Measurements from ENCODE around the gene FAM107B.

The FAM107B gene

DNA sequence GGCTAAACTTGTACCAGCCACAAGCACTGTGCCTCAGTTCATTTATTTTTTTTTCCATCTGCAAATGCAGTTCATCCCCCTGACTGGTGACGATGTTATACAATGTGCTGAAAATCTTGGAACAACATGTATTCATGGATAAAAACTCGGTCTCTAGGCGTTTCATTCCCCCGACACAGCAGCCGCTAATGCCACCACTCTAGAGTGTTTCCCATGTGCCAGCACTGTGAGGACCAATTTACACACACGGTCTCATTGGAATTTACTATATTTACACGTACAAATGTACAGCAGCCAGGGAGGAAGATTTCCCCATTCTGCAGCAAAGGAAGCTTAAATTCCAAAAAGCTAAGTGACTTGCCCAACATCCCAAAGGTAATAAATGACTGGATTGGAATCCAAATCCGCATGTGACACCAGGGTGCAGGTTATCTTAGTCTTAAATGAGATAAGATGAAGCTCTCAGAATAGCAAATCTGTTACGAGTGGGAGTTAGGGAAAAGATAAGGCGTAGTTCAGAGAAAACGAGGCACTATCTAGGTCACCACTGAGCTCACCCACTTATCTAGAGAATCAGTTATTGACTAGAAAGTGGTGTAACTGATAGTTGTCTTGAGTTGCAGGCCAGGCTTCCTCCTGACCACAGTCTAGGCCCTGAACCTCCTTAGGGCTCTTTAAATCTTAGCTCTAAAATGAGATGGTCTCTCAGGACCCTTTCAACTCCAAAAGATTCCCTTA, 36.7 kb downstream of the FAM107B start:
- TF ChIP-seq TAF1 (IDR thresholded peaks at IDR 0.05; ENCODE audit: low read depth) (no peak), CEBPB (IDR thresholded peaks at IDR 0.05) (no peak), NFIC (IDR thresholded peaks at IDR 0.05) (no peak), TEAD4 (IDR thresholded peaks at IDR 0.05) (no peak), ZBTB7A (IDR thresholded peaks at IDR 0.05; ENCODE audit: low read depth) (no peak), FOXM1 (IDR thresholded peaks at IDR 0.05; ENCODE audit: borderline replicate concordance, low read depth) (no peak), EGR1 (IDR thresholded peaks at IDR 0.05) (no peak), CREB1 (IDR thresholded peaks at IDR 0.05; ENCODE audit: low read depth) (no peak), TCF12 (IDR thresholded peaks at IDR 0.05; ENCODE audit: low read depth) (no peak)
- TF ChIP-seq, protein P1, sequence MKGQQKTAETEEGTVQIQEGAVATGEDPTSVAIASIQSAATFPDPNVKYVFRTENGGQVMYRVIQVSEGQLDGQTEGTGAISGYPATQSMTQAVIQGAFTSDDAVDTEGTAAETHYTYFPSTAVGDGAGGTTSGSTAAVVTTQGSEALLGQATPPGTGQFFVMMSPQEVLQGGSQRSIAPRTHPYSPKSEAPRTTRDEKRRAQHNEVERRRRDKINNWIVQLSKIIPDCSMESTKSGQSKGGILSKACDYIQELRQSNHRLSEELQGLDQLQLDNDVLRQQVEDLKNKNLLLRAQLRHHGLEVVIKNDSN (IDR thresholded peaks at IDR 0.05), result no peak

DNA sequence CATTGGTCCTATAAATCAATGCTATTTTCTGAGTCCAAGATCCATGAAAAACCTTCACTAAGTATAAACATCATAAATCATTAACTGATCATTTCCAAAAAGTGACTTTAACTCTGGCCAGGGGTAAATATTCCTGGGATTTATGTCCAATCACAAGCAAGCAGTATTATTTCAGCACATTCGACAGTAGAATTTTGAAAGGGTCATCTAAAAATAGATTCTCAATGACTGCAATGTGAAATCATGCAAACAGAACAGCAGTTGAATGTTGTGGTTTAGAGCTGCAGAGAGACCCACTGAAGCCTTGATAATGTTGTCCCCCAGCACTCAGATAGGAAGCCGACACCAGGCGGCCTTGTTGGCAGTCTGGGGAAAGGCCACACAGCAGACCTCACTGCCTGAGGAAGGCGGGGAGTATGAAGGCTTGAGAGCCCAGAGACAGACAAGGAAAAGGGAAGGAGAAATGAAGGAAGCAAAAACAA, 38.1 kb downstream of the FAM107B start:
- TF ChIP-seq FOXM1 (IDR thresholded peaks at IDR 0.05; ENCODE audit: borderline replicate concordance, low read depth) (no peak), RAD21 (IDR thresholded peaks at IDR 0.05; ENCODE audit: low read depth) (no peak), TAF1 (IDR thresholded peaks at IDR 0.05; ENCODE audit: low read depth) (no peak), EP300 (IDR thresholded peaks at IDR 0.05; ENCODE audit: borderline replicate concordance) (no peak), TCF12 (IDR thresholded peaks at IDR 0.05; ENCODE audit: low read depth) (no peak), YY1 (IDR thresholded peaks at IDR 0.05; ENCODE audit: low read depth) (no peak), EGR1 (IDR thresholded peaks at IDR 0.05) (no peak), CEBPB (IDR thresholded peaks at IDR 0.05) (no peak), REST (IDR thresholded peaks at IDR 0.05; ENCODE audit: low read depth) (no peak), TEAD4 (IDR thresholded peaks at IDR 0.05) (no peak), ZBTB7A (IDR thresholded peaks at IDR 0.05; ENCODE audit: low read depth) (no peak), CREB1 (IDR thresholded peaks at IDR 0.05; ENCODE audit: low read depth) (no peak), NFIC (IDR thresholded peaks at IDR 0.05) (no peak)
- TF ChIP-seq, protein P2, sequence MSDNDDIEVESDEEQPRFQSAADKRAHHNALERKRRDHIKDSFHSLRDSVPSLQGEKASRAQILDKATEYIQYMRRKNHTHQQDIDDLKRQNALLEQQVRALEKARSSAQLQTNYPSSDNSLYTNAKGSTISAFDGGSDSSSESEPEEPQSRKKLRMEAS (IDR thresholded peaks at IDR 0.05), result no peak
- TF ChIP-seq, protein P1 (IDR thresholded peaks at IDR 0.05), result no peak

DNA sequence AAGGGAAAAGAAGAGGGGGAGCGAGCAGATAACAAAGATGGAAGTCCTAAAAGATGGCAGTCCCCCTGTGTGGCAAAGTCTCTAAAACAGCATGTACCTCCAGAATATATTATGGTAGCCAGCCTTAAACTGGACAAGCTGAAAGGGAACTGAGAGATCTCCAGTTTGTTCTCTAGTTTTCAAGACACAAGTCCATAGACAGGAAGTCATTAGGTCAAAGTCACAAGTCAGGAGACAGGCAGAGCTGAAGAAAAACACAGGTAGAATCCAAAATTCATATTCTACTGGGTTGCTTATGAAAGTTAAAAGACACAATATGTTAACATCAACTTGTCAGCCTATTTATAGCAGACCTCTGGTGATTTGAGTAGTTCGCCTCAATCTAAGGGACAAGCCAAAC, 38.7 kb downstream of the FAM107B start:
- no peak for TF ChIP-seq FOXM1 (IDR thresholded peaks at IDR 0.05; ENCODE audit: borderline replicate concordance, low read depth)
- no peak for TF ChIP-seq ZBTB7A (IDR thresholded peaks at IDR 0.05; ENCODE audit: low read depth)
- TF ChIP-seq NFIC (IDR thresholded peaks at IDR 0.05), result no peak
- TF ChIP-seq EGR1 (IDR thresholded peaks at IDR 0.05), result no peak
- TF ChIP-seq, protein P1 (IDR thresholded peaks at IDR 0.05), result no peak
- TF ChIP-seq EP300 (IDR thresholded peaks at IDR 0.05; ENCODE audit: borderline replicate concordance), result no peak
- no peak for TF ChIP-seq YY1 (IDR thresholded peaks at IDR 0.05; ENCODE audit: low read depth)

GRCh38 chr10:14731875-14732512, 42.7 kb downstream of the FAM107B start:
- TF ChIP-seq TAF1 (IDR thresholded peaks at IDR 0.05; ENCODE audit: low read depth) (no peak), TCF12 (IDR thresholded peaks at IDR 0.05; ENCODE audit: low read depth) (no peak), REST (IDR thresholded peaks at IDR 0.05; ENCODE audit: low read depth) (no peak), ZBTB7A (IDR thresholded peaks at IDR 0.05; ENCODE audit: low read depth) (no peak), TEAD4 (IDR thresholded peaks at IDR 0.05) (no peak), EGR1 (IDR thresholded peaks at IDR 0.05) (no peak), EP300 (IDR thresholded peaks at IDR 0.05; ENCODE audit: borderline replicate concordance) (no peak), CEBPB (IDR thresholded peaks at IDR 0.05) (no peak), FOXM1 (IDR thresholded peaks at IDR 0.05; ENCODE audit: borderline replicate concordance, low read depth) (no peak), YY1 (IDR thresholded peaks at IDR 0.05; ENCODE audit: low read depth) (no peak), NFIC (IDR thresholded peaks at IDR 0.05) (no peak), RAD21 (IDR thresholded peaks at IDR 0.05; ENCODE audit: low read depth) (no peak), CREB1 (IDR thresholded peaks at IDR 0.05; ENCODE audit: low read depth) (no peak)
- TF ChIP-seq, protein P1 (IDR thresholded peaks at IDR 0.05), result no peak
- TF ChIP-seq, protein P2 (IDR thresholded peaks at IDR 0.05), result no peak
